GM18526 (cell line): ENCODE measurements around the gene ZNF48.

Source experiments
- POLR2A ChIP-seq: IDR thresholded peaks from 3 replicates; pipeline ENCODE4 v1.6.1; 2011; ENCODE audit not compliant: insufficient read length; ENCODE audit errors: extremely low read depth

Gene ZNF48

GRCh38 chr16:30407804-30408534 lies 12.7 kb downstream of the ZNF48 start:
- TF ChIP-seq POLR2A: no peak

- no peak for TF ChIP-seq POLR2A
These were observed 14.2 kb downstream of the ZNF48 start for GRCh38 chr16:30409125-30410060.

- no peak for TF ChIP-seq POLR2A
These were observed 18.0 kb downstream of the ZNF48 start for GRCh38 chr16:30413112-30413806.

- no peak for TF ChIP-seq POLR2A
These were observed 18.9 kb downstream of the ZNF48 start for GRCh38 chr16:30414159-30414558.

GRCh38 chr16:30416047-30416603 lies 20.9 kb downstream of the ZNF48 start:
- no peak for TF ChIP-seq POLR2A

GRCh38 chr16:30416624-30417528 lies 21.7 kb downstream of the ZNF48 start:
- TF ChIP-seq POLR2A: no peak

- peak; percentile 60 for TF ChIP-seq POLR2A
These were observed 22.5 kb downstream of the ZNF48 start for GRCh38 chr16:30417529-30418349.

- no peak for TF ChIP-seq POLR2A
These were observed 23.3 kb downstream of the ZNF48 start for GRCh38 chr16:30418350-30419181.

GRCh38 chr16:30421010-30421409 lies 25.8 kb downstream of the ZNF48 start:
- no peak for TF ChIP-seq POLR2A

- TF ChIP-seq POLR2A: no peak
These were observed 32.8 kb downstream of the ZNF48 start for GRCh38 chr16:30428055-30428454.

- TF ChIP-seq POLR2A: no peak
These were observed 34.1 kb downstream of the ZNF48 start for GRCh38 chr16:30429418-30429677.

- peak; percentile 54 for TF ChIP-seq POLR2A
These were observed 34.6 kb downstream of the ZNF48 start, which contains the start of gene DCTPP1 for GRCh38 chr16:30429678-30430427. Gene DCTPP1, minus strand, starts transcription at chr16:30430030. Its CDS starts 50 bp downstream, at chr16:30429980.

GRCh38 chr16:30430428-30430970 lies 35.3 kb downstream of the ZNF48 start:
- no peak for TF ChIP-seq POLR2A
